Small intestine (tissue), 7 donors: ENCODE data around the gene TSPAN3. TPM values are rescaled to one million over a fixed set of nuclear protein-coding genes. Genes with fewer than 3 reads are reported as not detected.

Experiments
- DNase-seq, 2 donors: peaks; one replicate each; pipeline versions ENCODE4 v3.0.0 to v3.0.0-alpha.2; 2013
- FAIRE-seq: peaks from 2 replicates; lab custom pipeline; 2012; peaks lifted over from hg19 to GRCh38; lab: Jason Lieb, UNC
- H3K27ac ChIP-seq, 3 donors: one replicate each; pipeline ENCODE4 v1.5.1; 2013; ENCODE audit warnings: low read length in 2 of 3, mild to moderate bottlenecking in 2 of 3, control low read depth in 1 of 3, inconsistent platforms in 1 of 3, low read depth in 1 of 3, moderate library complexity in 1 of 3
- H3K27me3 ChIP-seq, 3 donors: one replicate each; pipeline ENCODE4 v1.6.1; 2013; ENCODE audit warnings: low read length in 3 of 3, inconsistent platforms in 1 of 3; ENCODE audit not compliant: control insufficient read depth in 3 of 3, insufficient read depth in 3 of 3
- H3K36me3 ChIP-seq, 3 donors: one replicate each; pipeline ENCODE4 v1.6.1; 2013; ENCODE audit warnings: low read length in 3 of 3, inconsistent platforms in 1 of 3, low read depth in 1 of 3, mild to moderate bottlenecking in 1 of 3, moderate library complexity in 1 of 3; ENCODE audit not compliant: control insufficient read depth in 3 of 3, insufficient read depth in 2 of 3
- H3K4me1 ChIP-seq, 3 donors: one replicate each; pipeline ENCODE4 v1.6.1; 2013; ENCODE audit warnings: low read length in 2 of 3, inconsistent platforms in 1 of 3, low read depth in 1 of 3, mild to moderate bottlenecking in 1 of 3, moderate library complexity in 1 of 3; ENCODE audit not compliant: control insufficient read depth in 3 of 3, insufficient read depth in 2 of 3
- H3K4me3 ChIP-seq, 3 donors: one replicate each; pipeline ENCODE4 v1.5.1; 2013; ENCODE audit warnings: low read length in 3 of 3, control low read depth in 1 of 3, inconsistent platforms in 1 of 3, low read depth in 1 of 3, mild to moderate bottlenecking in 1 of 3, moderate library complexity in 1 of 3
- H3K9me3 ChIP-seq, 2 donors: one replicate each; pipeline ENCODE4 v1.6.1; 2013; ENCODE audit warnings: low read depth in 1 of 2, low read length in 1 of 2; ENCODE audit not compliant: control insufficient read depth in 2 of 2, insufficient read depth in 1 of 2
- WGBS, 3 donors: extraction: QIAGEN DNeasy Blood & Tissue Kit; methylation state at CpG; one replicate each; pipeline ENCODE4 v1.1.7; 2013; 5-methylcytosine and 5-hydroxymethylcytosine counted together
- polyA plus RNA-seq, 4 donors: library from polyadenylated mRNA; stranded (reverse) in 3 of 4; unstranded in 1 of 4; fragments of 200-250 nt in 3 of 4; fragments of 120-200 nt in 1 of 4; gene quantifications; one replicate each; pipeline versions ENCODE4 v1.2.1 to v1.2.3, GENCODE V29; 2013
- donor health status: healthy with polysubstance abuse.
- donor health status: control.
- donor health status: control.
- donor health status: Bipolar disorder and iron deficiency.
- donor health status: healthy.

TSPAN3 gene
- polyA plus RNA-seq, 4 donors, result 263 to 628 (median 343) TPM

- Histone ChIP-seq H3K36me3 (no peaks in the 10 kb centered on the region), H3K4me3 (no peak overlapping the region), H3K27me3 (peaks cover 0 to 2% (median 0%) of the 10 kb centered on the region in 3 donors), H3K27ac (no peak overlapping the region), H3K4me1 (no peaks in the 10 kb centered on the region), H3K9me3 (no peaks in the 10 kb centered on the region)
- FAIRE-seq, result no peak
- 19 to 68% (median 34%) methylated on average over 4 of the region's 4 CpGs for WGBS, 3 donors
- no peak for DNase-seq
Observed at GRCh38 chr15:77010312-77010686, 60.6 kb downstream of the TSPAN3 start.

- FAIRE-seq (no peak), DNase-seq (no peak)
- Histone ChIP-seq H3K36me3 (no peaks in the 10 kb centered on the region), H3K4me1 (no peaks in the 10 kb centered on the region), H3K27me3 (peaks cover 0 to 2% (median 0%) of the 10 kb centered on the region in 3 donors), H3K27ac (no peak overlapping the region), H3K4me3 (no peak overlapping the region), H3K9me3 (no peaks in the 10 kb centered on the region)
- WGBS, 3 donors, result 55 to 80% (median 75%) methylated on average over 12 to 14 of the region's 14 CpGs
Observed at GRCh38 chr15:77009646-77010311, 61.1 kb downstream of the TSPAN3 start.

DNA sequence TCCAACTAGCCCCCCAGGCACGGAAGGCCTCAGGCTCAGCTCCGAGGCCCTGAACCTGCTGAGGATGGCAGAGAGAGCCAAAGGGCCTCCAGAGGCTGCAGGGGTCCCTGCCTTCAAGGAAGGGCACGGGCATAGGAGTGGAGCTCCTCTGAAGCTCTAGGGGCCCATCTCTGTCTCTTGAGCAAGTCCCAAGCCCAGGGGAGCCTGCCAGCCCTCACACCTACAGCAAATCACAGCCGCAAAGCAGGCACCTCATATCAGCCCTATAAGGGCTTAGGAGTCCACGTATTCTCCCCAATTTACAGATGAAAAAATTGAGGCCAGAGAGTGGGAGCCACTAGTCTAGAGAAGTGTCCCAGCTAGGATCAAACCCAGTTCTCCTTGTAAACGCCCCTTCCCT lies 61.7 kb downstream of the TSPAN3 start:
- no peak overlapping the region for H3K27ac ChIP-seq
- WGBS, 3 donors, result 88 to 96% (median 94%) methylated on average over 6 of the region's 6 CpGs
- H3K9me3 ChIP-seq, result no peaks in the 10 kb centered on the region
- no peaks in the 10 kb centered on the region for H3K4me1 ChIP-seq
- peaks cover 0 to 2% (median 0%) of the 10 kb centered on the region in 3 donors for H3K27me3 ChIP-seq
- no peak overlapping the region for H3K4me3 ChIP-seq
- DNase-seq (no peak), FAIRE-seq (no peak)
- H3K36me3 ChIP-seq, result no peaks in the 10 kb centered on the region

GRCh38 chr15:77004189-77004588 lies 66.7 kb downstream of the TSPAN3 start:
- no peak overlapping the region for H3K27ac ChIP-seq
- no peaks in the 10 kb centered on the region for H3K4me1 ChIP-seq
- H3K36me3 ChIP-seq, result no peaks in the 10 kb centered on the region
- no peak overlapping the region for H3K4me3 ChIP-seq
- no peaks in the 10 kb centered on the region for H3K9me3 ChIP-seq
- DNase-seq (no peak), FAIRE-seq (no peak)
- H3K27me3 ChIP-seq, result no peaks in the 10 kb centered on the region
- 71 to 89% (median 78%) methylated on average over 4 of the region's 4 CpGs for WGBS, 3 donors

DNA sequence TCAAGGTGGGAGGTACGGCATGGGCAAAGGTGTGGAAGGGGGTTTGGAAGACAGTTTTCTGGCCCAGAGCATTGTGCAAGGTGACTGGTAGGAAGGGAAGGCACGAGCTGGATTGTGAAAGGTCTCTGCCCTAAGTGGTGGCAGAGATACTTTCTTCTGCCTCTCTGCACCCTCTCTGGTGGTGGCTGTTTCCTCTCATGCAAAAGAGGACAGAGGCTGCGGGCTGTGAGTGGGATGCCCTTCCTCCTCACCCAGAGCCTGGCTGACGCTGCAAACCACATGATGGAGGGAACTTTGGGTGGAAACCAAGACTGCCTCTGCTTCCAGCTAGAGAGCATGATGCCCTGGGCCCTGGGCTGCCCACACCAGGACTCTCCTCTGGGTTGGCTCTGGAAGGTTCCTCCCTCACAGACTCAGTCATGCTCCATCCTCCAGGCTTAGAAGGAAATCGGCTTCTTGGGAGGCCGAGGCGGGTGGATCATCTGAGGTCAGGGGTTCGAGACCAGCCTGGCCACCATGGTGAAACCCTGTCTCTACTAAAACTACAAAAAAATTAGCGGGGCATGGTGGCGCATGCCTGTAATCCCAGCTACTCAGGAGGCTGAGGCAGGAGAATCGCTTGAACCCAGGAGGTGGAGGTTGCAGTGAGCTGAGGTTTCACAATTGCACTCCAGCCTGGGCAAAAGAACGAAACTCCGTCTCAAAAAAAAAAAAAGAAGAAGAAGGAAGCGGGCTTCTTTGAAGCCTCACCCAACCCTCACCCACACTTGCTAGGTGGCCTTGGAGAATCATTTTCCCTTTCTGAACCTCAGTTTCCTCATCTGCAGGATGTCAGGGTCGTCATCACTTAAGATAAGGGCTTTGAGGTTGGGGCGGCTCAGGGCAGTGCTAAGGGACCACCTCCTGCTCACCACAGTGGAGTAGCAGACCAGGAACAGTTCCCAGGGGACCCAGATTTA lies 67.7 kb downstream of the TSPAN3 start:
- no peaks in the 10 kb centered on the region for H3K9me3 ChIP-seq
- H3K27ac ChIP-seq, result peak overlapping the region in 1 of 3 donors; percentile 18
- no peaks in the 10 kb centered on the region for H3K27me3 ChIP-seq
- no peaks in the 10 kb centered on the region for H3K4me1 ChIP-seq
- FAIRE-seq (no peak), DNase-seq (peak in 1 of 2 donors; percentile 42)
- H3K4me3 ChIP-seq, result no peak overlapping the region
- no peaks in the 10 kb centered on the region for H3K36me3 ChIP-seq
- 63 to 76% (median 66%) methylated on average over 16 of the region's 16 CpGs for WGBS, 3 donors

- FAIRE-seq, result no peak
- no peak for DNase-seq
- H3K4me1 ChIP-seq, result no peaks in the 10 kb centered on the region
- H3K27ac ChIP-seq, result peak overlapping the region in 1 of 3 donors; percentile 18
- H3K36me3 ChIP-seq, result no peaks in the 10 kb centered on the region
- H3K9me3 ChIP-seq, result no peaks in the 10 kb centered on the region
- WGBS, 3 donors, result 59 to 69% (median 64%) methylated on average over 7 of the region's 7 CpGs
- H3K4me3 ChIP-seq, result no peak overlapping the region
- no peaks in the 10 kb centered on the region for H3K27me3 ChIP-seq
Observed at GRCh38 chr15:77002436-77002835, 68.5 kb downstream of the TSPAN3 start.

GRCh38 chr15:77001966-77002365 lies 68.9 kb downstream of the TSPAN3 start:
- Histone ChIP-seq H3K36me3 (no peaks in the 10 kb centered on the region), H3K4me1 (no peaks in the 10 kb centered on the region), H3K9me3 (no peaks in the 10 kb centered on the region), H3K27me3 (no peaks in the 10 kb centered on the region), H3K27ac (no peak overlapping the region), H3K4me3 (no peak overlapping the region)
- FAIRE-seq (no peak), DNase-seq (no peak)
- 66 to 83% (median 74%) methylated on average over 4 of the region's 4 CpGs for WGBS, 3 donors

DNA sequence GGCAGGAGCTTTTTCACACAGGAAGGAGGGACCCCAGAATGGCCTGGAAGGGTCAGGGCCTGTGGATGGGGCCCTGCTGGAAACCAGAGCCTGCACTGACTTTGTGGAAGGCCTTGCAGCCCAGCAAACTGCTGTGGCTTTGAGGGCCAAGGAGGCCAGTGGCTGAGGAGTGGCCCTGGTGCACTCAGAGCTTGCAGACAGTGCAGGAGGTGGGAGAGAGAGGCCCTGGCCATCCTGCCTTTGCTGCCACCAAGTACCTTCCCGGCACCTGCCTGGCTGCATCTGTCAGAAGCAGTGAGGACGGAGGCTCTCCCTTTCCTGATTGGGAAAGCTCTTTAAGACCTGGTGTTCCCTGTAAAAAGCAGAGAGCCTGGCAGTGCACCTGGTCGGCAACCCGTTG lies 69.6 kb downstream of the TSPAN3 start:
- H3K36me3 ChIP-seq, result no peaks in the 10 kb centered on the region
- H3K4me3 ChIP-seq, result no peak overlapping the region
- H3K27ac ChIP-seq, result no peak overlapping the region
- H3K9me3 ChIP-seq, result no peaks in the 10 kb centered on the region
- no peaks in the 10 kb centered on the region for H3K4me1 ChIP-seq
- no peak for DNase-seq
- 73 to 82% (median 78%) methylated on average over 4 of the region's 4 CpGs for WGBS, 3 donors
- no peak for FAIRE-seq
- H3K27me3 ChIP-seq, result no peaks in the 10 kb centered on the region
